Effector memory CD8-positive, alpha-beta T cell (primary cell): ENCODE data around the gene PALLD.

Experiments
- ATAC-seq: fragments of 150-1000 bp; cut with Tn5 transposase; replicated peaks from 2 replicates; pipeline ENCODE4 v1.10.0; 2021; ENCODE audit warnings: mild to moderate bottlenecking, moderate library complexity
- DNase-seq, 3 experiments: peaks; one replicate each; pipeline ENCODE4 v3.0.0; 2021
- H3K27ac Mint-ChIP-seq, 2 donors: one replicate each; pipeline ENCODE4 v1.8.0; 2022; ENCODE audit warnings: mild to moderate bottlenecking in 2 of 2, mixed read lengths in 2 of 2, moderate library complexity in 2 of 2
- H3K27me3 Mint-ChIP-seq, 2 donors: one replicate each; pipeline ENCODE4 v1.8.0; 2022; ENCODE audit warnings: mixed read lengths in 2 of 2
- H3K36me3 Mint-ChIP-seq: one replicate; pipeline ENCODE4 v1.8.0; 2022; ENCODE audit warnings: mild to moderate bottlenecking, moderate library complexity, mixed read lengths; ENCODE audit not compliant: insufficient read depth
- H3K4me1 Mint-ChIP-seq, 2 donors: one replicate each; pipeline ENCODE4 v1.8.0; 2022; ENCODE audit warnings: low read depth in 2 of 2, mixed read lengths in 2 of 2
- H3K4me3 Mint-ChIP-seq, 2 donors: one replicate each; pipeline ENCODE4 v1.8.0; 2022; ENCODE audit warnings: mild to moderate bottlenecking in 2 of 2, mixed read lengths in 2 of 2, moderate library complexity in 2 of 2
- H3K9me3 Mint-ChIP-seq, 2 donors: one replicate each; pipeline ENCODE4 v1.8.0; 2022; ENCODE audit warnings: mixed read lengths in 2 of 2

The PALLD gene

DNA sequence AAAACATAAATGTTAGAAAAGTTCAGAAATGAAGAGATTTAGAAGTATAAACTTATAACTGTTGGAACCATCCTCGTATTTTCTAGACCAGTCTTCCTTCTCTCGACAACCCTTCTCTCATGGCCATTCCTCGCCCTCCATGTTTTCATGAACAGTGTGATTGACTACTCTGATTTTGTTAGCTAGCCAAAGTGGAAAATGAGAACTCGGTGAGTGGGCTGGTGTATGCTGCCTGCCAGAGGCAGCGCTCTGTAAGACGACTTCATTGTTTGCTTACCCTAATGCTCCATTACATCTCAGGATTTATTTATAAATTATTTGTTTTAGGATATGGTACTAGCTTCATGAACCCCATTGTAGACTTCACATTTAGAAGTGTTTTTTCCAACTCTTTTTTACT lies 360.2 kb downstream of the PALLD start:
- DNase-seq (no peak), ATAC-seq (no peak)
- H3K9me3 Mint-ChIP-seq = no peaks in the 10 kb centered on the region
- peaks cover 20 to 32% of the 10 kb centered on the region in 2 donors for H3K27me3 Mint-ChIP-seq
- H3K4me1 Mint-ChIP-seq = peaks cover 0 to 5% of the 10 kb centered on the region in 2 donors
- no peak overlapping the region for H3K27ac Mint-ChIP-seq
- H3K4me3 Mint-ChIP-seq = no peak overlapping the region
- no peaks in the 10 kb centered on the region for H3K36me3 Mint-ChIP-seq

DNA sequence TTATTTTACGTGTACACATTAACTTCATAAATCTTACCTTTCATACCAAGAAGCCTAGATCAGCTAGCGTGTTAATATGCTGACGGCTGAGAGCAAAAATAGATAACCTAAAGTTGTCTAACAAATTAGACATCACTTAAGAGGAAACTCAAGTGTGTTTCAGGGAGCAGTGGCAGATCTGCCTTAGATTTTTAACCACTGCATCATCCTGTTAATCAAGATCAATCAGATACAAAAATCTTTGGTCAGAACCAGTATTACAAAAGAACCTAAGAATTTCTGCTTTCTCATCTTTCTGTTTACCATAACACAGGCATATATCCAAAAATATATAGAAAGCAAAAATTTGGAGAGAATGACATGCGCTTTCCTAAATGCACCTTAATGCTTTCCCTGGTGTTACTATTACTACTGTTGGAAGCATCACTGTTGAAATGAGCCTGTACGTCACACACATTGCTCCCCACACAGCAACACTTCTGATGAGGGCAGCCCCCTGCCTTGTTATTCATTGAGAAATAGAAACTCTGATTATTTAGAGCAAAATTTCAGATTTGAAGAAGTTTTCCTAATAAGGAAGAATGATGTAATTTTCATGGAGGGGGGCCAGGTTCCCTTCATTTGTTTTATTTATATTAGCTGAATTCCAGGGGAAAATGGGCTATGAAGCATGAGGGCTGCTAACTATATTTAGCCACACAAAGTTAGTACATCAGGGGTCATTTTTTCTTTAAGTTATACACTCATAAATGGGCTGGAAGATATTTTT lies 360.9 kb downstream of the PALLD start:
- Mint-ChIP-seq H3K27me3 (peaks cover 20 to 36% of the 10 kb centered on the region in 2 donors), H3K9me3 (no peaks in the 10 kb centered on the region), H3K4me1 (peaks cover 0 to 5% of the 10 kb centered on the region in 2 donors), H3K36me3 (no peaks in the 10 kb centered on the region), H3K27ac (no peak overlapping the region), H3K4me3 (no peak overlapping the region)
- ATAC-seq = no peak
- no peak for DNase-seq

DNA sequence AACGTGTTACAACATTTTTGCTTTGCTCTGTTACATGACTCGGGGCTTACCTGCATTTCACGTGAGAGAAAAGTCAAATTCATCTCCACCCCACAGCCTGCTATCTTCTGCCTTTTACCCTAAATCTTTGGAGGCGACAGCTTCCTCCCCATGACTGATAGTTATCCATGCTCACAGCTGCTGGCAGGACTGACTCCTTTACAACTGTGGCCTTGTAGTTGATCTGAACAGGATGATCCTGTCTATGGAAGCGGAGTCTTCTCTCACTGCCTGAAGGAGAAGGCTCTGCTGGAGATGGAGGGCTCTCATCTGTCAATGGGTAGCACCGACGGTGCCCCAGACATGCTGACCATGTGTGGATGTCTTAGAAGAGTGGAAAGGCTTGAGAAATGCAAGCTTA lies 362.2 kb downstream of the PALLD start:
- Mint-ChIP-seq H3K27me3 (peaks cover 20 to 36% of the 10 kb centered on the region in 2 donors), H3K36me3 (no peaks in the 10 kb centered on the region), H3K4me1 (no peaks in the 10 kb centered on the region), H3K27ac (no peak overlapping the region), H3K4me3 (no peak overlapping the region), H3K9me3 (no peaks in the 10 kb centered on the region)
- ATAC-seq (no peak), DNase-seq (no peak)

DNA sequence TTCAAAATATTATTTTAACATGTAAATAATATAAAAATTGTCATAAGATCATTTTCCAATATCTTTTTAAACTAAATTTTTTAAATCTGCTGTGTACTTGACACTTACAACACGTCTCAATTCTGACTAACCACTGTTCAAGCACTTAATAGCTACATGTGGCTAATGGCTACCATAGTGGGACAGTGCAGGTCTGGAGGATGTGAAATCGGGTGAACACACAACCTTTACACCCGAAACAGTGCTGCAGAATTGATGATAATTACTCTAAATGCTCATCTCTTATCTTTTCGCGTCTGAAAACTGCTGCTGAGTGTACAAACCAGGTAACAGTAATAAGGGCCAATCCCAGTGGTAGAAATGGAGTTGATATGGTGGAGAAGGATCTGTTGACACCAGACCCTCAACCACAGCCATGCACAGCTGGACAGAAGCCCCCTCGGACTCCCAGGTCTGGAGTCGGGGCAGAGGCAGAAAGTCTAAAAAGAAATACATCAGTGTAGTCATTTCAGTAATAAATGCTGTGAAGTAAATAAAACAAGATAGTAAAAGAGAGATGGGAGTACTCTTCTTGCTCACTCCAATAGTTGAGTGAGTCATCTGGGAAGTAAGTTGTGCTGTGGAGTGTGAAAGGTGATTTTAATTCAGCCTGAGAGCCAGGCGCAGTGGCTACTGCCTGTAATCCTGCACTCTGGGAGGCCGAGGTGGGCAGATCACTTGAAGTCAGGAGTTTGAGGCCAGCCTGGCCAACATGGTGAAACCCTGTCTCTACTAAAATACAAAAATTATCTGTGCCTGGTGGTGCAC lies 363.2 kb downstream of the PALLD start:
- Mint-ChIP-seq H3K9me3 (no peaks in the 10 kb centered on the region), H3K27me3 (peaks cover 20 to 36% of the 10 kb centered on the region in 2 donors), H3K36me3 (no peaks in the 10 kb centered on the region), H3K4me1 (no peaks in the 10 kb centered on the region), H3K27ac (no peak overlapping the region), H3K4me3 (no peak overlapping the region)
- ATAC-seq (no peak), DNase-seq (no peak)

DNA sequence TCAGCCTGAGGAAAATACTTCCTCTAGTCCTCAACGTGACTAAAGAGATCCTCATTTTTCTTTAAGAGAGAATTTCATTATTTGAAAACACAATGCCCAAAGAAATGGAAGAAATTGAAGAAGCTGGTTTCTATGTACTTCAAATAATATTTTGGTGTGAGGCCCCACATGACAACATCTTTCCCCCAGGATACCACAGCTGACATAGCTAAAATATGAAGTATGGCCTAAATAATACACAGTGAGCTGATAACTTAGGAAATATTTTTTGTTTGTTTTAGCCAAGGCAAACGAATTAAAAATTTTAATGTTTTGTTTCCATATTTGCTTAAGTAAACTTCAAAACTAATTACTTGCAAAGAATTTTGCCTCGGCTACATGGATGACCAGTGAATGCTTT lies 364.0 kb downstream of the PALLD start:
- no peak for ATAC-seq
- Mint-ChIP-seq H3K27ac (no peak overlapping the region), H3K4me1 (no peaks in the 10 kb centered on the region), H3K9me3 (no peaks in the 10 kb centered on the region), H3K4me3 (no peak overlapping the region), H3K27me3 (peaks cover 20 to 36% of the 10 kb centered on the region in 2 donors), H3K36me3 (no peaks in the 10 kb centered on the region)
- no peak for DNase-seq

DNA sequence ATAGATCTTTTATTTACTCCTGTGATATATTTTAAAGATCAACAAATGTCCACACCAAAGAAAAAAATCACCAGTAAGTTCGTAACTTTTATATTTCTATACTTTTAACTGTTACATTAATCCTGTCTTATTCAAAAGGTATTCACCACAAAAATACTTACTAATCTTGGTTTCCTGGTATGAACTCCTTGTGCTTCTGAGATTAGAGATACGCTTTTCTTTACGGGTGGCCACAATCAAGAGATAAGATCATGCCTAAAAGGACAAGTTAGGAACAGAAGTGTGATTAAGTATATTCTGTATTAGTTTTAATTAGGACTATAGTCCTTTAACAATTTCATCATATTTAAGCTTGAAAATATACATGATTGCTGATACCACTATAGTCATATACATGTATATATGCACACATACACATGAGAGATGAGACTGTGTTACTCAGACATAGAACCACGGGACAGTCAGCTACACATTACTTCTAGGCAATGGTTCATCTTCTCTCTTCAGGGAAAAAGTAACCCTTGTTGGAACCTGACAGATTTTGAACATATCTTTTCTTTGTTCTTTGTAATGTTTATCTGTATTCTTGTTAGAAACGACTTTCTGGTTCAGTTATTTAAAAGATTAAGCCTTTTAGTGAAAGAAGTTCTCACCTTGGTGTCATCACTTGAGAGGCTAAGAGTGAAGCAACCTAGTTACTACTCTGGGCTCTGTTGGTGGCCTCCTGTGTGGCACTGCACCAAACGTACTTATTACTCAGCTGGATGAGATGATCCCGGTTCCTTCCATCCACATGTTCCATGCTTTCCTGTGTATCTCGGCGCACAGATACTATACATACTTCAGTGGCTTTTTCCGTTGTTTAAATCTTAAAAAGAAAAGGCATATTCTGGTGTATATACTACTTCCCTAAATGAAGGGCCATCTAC lies 367.1 kb downstream of the PALLD start:
- Mint-ChIP-seq H3K9me3 (no peaks in the 10 kb centered on the region), H3K36me3 (no peaks in the 10 kb centered on the region), H3K27ac (no peak overlapping the region), H3K27me3 (peaks cover 20 to 43% of the 10 kb centered on the region in 2 donors), H3K4me3 (no peak overlapping the region), H3K4me1 (no peaks in the 10 kb centered on the region)
- ATAC-seq = no peak
- no peak for DNase-seq

DNA sequence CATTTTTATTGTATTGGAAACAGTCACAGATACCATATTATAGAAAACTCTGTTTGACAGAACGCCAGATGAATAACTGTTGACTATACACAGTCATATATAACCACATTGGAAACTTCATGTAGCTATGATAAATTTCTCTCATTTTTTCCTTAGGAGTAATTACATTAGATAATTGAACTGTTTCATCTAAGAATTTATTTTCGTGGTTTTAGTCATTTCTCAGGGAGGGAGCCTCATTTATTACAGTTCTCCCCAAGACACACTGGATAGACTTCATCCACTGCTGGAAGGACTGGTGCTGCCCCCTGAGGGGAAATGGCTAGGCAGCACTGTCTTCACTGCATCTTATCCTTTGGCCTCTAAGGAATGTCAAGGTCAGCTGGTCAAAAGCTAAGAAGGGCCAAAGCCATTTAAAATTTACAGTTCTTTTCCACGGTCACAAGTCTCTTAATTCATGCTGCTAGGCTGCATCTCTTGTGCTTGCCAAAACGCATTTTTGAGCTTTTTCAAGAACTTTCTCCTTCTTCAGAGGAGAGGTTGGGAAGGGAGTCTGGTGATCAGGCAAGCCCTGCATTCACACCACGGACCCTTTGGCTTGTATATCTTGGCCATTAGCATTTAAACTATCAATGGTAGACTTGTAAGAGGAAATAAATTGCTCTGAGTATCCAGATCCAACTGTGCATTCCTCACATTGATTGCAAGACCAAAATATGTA lies 368.1 kb downstream of the PALLD start:
- no peaks in the 10 kb centered on the region for H3K9me3 Mint-ChIP-seq
- no peak overlapping the region for H3K4me3 Mint-ChIP-seq
- no peaks in the 10 kb centered on the region for H3K4me1 Mint-ChIP-seq
- H3K36me3 Mint-ChIP-seq = no peaks in the 10 kb centered on the region
- ATAC-seq = no peak
- no peak overlapping the region for H3K27ac Mint-ChIP-seq
- peaks cover 23 to 43% of the 10 kb centered on the region in 2 donors for H3K27me3 Mint-ChIP-seq
- no peak for DNase-seq

DNA sequence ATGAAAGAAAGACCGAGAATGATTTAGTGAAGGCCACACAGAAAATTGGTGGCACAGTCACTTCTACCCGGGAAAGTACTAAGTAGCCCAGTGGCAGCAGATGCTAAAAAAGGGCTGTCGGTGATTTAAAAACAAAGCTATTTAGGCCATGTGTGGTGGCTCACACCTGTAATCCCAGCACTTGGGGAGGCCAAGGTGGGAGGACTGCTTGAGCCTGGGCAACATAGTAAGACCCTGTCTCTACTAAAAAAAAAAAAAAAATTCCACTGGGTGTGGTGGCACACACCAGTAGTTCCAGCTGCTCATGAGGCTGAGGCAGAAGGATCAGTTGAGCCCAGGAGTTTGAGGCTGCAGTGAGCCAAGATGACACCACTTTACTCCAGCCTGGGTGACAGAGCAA lies 369.0 kb downstream of the PALLD start:
- Mint-ChIP-seq H3K27ac (no peak overlapping the region), H3K4me3 (no peak overlapping the region), H3K27me3 (peaks cover 16 to 35% of the 10 kb centered on the region in 2 donors), H3K9me3 (no peaks in the 10 kb centered on the region), H3K4me1 (no peaks in the 10 kb centered on the region), H3K36me3 (no peaks in the 10 kb centered on the region)
- no peak for DNase-seq
- ATAC-seq = no peak

DNA sequence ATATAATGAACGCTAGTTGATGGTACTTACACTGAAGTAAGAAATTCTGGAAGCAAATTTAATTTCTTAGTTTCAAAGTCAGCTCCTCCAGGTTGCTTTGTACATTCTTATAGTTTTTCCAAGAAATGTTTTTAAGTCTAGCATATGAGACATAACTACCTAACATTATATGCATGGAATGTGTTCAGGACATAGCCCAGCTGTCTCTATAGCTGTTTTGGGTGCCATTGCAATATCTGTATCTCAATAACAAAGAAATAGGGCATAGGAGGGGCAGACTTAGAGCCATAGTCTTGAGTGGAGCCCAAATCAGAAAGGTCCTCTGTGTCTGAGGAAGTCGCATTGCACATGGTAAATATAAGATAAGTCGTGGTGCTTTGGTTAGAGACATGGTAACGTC lies 369.8 kb downstream of the PALLD start:
- no peaks in the 10 kb centered on the region for H3K4me1 Mint-ChIP-seq
- no peaks in the 10 kb centered on the region for H3K36me3 Mint-ChIP-seq
- H3K27ac Mint-ChIP-seq = no peak overlapping the region

DNA sequence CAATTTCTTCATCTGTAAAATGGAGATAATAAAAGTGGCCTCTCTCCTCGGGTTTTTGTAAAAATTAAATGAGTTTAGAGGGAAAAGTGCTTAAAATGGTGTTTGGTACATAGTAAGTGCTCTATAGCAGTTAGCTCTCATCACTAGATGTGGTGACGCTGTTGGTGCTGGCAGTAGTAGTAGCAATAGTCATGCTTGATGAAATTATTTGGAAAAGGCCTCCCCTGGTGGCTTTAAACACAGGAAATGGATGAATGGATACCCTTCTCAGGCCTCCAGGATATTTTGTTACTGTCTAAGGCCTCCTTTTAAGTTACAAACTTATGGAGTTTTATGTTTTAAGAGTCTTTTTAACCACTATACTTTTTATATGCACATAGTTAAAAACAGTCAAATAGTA lies 370.3 kb downstream of the PALLD start:
- no peak for DNase-seq
- no peak overlapping the region for H3K4me3 Mint-ChIP-seq

More for the DNA sequence above, 369.8 kb downstream of the PALLD start:
- Mint-ChIP-seq H3K4me3 (no peak overlapping the region), H3K27me3 (peaks cover 16 to 36% of the 10 kb centered on the region in 2 donors), H3K9me3 (no peaks in the 10 kb centered on the region)
- ATAC-seq (no peak), DNase-seq (no peak)

DNA sequence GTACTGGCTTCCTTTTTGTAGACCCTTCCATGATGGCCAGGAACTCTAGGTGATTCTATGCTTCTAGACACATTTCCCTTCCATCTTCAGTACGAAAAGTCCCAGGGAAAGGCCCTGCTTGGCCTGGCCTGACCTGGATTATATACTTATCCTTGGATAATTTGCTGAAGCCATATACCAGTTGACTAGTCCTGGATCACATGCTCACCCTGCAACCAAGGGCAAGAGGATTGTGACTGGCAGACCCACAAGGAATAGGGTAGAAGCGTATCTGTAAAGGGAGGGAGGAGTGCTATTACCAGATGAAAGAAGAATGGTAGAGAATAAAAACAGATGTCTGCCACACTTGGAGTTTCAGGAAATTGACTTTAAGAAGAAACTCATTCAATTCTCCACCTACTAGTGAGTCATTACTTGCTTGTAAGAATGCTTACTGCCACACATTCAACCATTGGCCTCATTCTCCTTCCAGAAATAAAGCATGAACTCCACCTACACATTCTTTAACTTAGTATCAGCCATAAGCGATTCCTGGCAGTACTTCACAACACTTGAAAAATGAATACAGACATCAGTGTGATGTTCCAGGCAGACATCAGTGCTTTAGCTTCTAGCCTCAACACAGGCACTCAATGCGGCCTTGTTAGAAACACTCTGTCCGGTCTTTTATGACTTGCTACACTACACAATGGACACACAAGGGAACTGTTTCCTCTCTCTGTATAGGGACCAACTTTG lies 371.4 kb downstream of the PALLD start:
- no peak for ATAC-seq

More for the DNA sequence above, 370.3 kb downstream of the PALLD start:
- Mint-ChIP-seq H3K9me3 (no peaks in the 10 kb centered on the region), H3K4me1 (no peaks in the 10 kb centered on the region), H3K27ac (no peak overlapping the region), H3K27me3 (peaks cover 21 to 41% of the 10 kb centered on the region in 2 donors), H3K36me3 (no peaks in the 10 kb centered on the region)
- no peak for ATAC-seq

DNA sequence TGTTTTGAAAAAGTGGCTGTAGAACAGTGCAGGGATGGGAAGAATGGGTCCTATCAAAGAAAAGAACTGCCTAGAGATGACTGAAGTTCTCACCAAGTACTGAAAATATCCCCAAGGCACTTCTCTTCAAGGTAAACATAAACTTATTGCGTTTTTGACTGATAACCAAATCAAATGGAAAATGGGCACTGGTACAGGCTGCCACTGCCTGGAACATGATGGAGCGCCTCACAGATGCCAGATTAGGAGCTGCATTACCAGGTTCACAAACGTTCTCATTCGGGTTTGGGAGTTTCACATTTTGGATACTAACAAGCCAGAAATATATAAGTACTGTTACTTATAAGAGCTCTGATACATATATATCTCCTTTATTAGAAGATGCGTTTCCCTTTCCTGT lies 371.9 kb downstream of the PALLD start:
- no peaks in the 10 kb centered on the region for H3K9me3 Mint-ChIP-seq
- no peak overlapping the region for H3K27ac Mint-ChIP-seq
- H3K36me3 Mint-ChIP-seq = no peaks in the 10 kb centered on the region
- no peak overlapping the region for H3K4me3 Mint-ChIP-seq
- ATAC-seq (no peak), DNase-seq (no peak)
- no peaks in the 10 kb centered on the region for H3K4me1 Mint-ChIP-seq
- H3K27me3 Mint-ChIP-seq = peaks cover 18 to 35% of the 10 kb centered on the region in 2 donors

More for the DNA sequence above, 371.4 kb downstream of the PALLD start:
- peaks cover 17 to 35% of the 10 kb centered on the region in 2 donors for H3K27me3 Mint-ChIP-seq
- H3K9me3 Mint-ChIP-seq = no peaks in the 10 kb centered on the region
- no peak for DNase-seq
- no peaks in the 10 kb centered on the region for H3K36me3 Mint-ChIP-seq
- H3K27ac Mint-ChIP-seq = no peak overlapping the region
- H3K4me1 Mint-ChIP-seq = no peaks in the 10 kb centered on the region
- H3K4me3 Mint-ChIP-seq = no peak overlapping the region
